GM10266 (cell line): ENCODE measurements around the gene TMEM238L.

Experiments
- DNase-seq: peaks from one replicate; pipeline ENCODE4 v3.0.0; 2012; ENCODE audit errors: extremely low spot score
- TF ChIP-seq, protein P1 (sequence below): IDR thresholded peaks from 2 replicates; pipeline ENCODE4 v1.5.1; 2012; ENCODE audit warnings: mild to moderate bottlenecking, low read depth; ENCODE audit not compliant: control insufficient read depth, insufficient read depth; ENCODE audit errors: missing control alignments

The TMEM238L gene

DNA sequence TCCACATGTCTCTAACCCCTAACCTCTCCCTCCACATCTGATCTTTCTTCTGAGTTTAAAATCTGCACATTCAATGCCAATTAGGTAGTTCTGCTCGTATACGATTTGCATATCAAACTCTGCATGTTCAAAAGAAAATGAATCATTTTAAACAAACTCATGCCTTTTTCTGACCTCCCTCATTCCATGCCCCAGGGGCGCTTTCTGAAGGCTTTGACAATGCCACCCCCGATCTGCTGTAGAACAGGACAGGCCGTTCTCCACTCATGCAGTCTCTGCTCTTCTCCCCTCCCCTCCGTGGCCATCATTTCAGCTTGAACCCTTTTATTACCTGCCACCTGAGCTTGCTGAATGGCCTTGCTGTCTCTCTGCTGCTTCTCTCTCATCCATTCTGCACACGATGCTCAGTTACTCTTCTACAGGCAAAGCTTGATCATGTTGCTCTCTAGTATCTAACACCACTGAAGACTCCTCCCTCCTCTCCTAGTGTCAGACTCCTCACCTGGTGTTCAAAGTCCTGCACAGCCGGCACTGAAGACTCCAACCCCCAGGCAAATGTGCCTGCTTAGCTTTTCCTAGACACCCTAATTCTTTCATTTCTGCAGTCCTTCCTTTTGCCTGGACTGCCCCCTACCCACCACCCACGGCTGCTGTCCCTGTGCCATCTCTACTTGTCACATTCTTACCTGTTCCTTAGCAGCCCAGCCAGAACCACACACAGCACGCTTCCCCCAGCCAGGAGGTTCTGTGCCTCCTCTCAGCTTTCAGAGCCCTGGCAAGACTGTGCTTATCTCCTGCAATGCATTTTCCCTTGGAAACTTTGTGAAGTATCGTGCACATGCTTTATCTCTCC, 6.2 kb downstream of the TMEM238L start:
- no peak for DNase-seq

DNA sequence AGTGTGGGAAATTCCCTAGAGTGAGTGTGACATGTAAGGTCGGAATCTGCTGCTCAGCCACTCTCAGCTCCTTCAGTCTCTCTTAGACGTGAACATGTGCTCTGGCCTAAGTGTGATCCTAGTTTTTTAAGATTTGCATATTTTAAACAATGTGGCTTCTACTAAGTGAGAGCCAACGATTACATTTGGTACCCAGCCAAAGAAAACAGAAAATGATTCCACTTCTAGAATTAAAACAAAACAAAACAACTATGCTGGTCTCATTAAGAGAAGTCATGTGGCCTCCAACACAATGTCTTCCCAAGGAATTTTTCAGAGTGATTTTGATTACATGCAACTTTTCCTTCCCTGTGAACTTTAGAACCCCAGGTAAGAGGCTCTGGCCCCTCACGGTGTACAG, 10.1 kb downstream of the TMEM238L start:
- TF ChIP-seq, protein P1, sequence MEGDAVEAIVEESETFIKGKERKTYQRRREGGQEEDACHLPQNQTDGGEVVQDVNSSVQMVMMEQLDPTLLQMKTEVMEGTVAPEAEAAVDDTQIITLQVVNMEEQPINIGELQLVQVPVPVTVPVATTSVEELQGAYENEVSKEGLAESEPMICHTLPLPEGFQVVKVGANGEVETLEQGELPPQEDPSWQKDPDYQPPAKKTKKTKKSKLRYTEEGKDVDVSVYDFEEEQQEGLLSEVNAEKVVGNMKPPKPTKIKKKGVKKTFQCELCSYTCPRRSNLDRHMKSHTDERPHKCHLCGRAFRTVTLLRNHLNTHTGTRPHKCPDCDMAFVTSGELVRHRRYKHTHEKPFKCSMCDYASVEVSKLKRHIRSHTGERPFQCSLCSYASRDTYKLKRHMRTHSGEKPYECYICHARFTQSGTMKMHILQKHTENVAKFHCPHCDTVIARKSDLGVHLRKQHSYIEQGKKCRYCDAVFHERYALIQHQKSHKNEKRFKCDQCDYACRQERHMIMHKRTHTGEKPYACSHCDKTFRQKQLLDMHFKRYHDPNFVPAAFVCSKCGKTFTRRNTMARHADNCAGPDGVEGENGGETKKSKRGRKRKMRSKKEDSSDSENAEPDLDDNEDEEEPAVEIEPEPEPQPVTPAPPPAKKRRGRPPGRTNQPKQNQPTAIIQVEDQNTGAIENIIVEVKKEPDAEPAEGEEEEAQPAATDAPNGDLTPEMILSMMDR = no peak
- no peak for DNase-seq

More for the DNA sequence above, 6.2 kb downstream of the TMEM238L start:
- TF ChIP-seq, protein P1 = no peak

DNA sequence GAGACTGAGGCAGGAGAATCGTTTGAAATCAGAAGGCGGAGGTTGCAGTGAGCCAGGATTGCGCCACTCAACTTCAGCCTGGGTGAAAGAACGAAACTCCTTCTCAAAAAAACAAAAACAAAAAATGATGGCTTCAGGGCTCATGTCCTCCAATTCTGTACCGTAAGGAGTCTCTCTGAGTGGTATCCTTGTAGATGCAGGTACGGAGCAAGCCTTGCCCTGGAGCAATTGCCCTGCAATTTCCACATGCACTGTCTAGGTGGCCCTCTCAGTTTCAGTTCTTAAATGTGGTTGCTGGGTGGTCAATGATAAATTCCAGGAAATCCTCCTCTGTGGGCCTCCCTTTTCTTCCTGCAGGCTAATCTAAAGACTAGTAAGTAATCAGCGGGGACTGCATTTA, 10.6 kb downstream of the TMEM238L start:
- no peak for DNase-seq
- TF ChIP-seq, protein P1 = no peak

DNA sequence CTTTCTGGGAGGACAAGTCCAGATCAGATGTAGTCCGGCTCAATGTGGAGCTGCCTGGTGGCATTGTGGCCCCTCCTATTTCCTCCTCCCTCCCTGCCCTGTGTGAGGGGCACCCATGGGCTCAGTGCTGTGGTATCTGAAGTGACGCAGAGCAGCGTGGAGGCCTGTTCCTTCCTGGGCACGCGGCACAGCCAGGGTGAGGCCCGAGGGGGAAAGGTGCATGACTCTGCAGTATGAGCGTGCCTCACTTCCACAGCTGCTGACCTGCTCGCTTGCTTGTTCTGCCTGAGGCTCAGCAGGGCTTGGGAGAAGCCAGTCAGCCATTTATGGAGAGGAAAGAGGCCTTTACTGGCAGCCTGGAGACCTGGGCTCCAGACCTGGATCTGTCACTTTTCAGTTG, 11.7 kb downstream of the TMEM238L start:
- DNase-seq = no peak
- TF ChIP-seq, protein P1 = no peak

DNA sequence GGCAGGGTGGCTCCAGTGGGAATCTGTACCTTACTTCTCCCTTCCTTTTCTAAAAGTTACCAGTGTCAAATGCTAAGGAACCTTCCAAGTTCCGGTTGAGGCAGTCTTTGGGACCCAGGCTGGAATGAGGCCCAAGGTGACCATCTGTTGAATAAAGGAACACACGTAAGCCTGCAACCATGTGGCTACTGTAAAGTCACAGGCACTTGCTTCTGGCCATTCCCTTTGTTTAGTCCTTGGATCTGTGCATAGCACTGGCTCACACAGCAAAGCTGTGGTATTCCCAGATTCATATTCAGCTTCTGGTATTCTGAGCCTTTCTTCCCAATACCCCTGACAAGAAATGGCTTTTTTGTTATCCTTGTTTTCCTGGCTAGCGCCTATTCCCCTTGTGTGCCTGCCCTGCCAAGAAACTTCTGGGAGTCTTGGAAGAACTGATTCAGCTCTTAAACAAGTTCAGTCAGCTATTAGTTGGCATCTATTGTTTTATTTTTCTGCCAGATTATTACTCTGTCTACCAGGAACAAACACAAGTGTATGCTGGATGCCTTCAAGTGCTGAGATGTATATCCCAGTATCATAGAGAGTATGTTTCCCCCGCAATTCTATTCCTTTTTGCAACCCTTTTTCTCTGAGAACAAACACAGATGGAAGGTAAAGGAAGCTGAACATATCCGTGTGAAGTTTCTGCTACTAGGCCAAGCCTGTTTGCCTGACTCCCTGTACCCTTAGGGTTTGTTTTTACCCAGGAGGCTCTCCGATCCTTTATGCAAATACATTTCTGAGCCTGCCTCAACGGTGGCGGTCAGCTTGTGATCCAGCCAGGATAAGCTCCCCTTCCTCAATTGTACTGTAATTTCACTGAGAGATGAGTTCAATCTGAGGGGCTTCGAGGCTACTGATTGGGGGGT, 13.2 kb downstream of the TMEM238L start:
- TF ChIP-seq, protein P1 = no peak
- DNase-seq = no peak

DNA sequence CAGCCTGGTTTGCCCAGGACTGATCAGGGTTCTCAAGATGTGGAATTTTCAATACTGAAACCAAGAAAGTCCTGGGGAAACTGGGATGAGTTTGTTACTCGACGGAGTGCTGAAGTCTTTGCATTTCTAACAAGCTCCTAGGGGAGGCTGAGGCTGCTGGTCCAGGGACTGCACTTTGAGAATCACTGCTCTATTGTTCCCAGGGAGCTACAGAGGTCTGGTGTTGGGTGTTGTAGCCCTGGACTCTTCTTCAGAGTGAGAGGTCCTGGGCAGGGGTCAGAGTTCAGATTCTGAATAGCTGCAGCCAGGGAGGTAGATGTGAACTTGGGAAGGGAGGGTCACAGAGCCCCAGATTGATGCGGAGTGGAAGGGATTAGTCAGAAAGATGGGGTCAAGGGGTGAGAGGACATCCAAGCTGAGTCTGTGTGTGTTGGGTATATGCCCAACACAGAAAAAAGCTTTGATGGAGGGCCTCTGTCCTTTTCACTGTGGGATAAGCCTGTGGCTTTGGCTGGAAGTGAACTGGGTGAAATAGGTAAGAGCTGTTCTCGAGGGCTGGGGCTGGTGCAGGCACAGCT, 14.1 kb downstream of the TMEM238L start:
- TF ChIP-seq, protein P1 = no peak
- no peak for DNase-seq
